Mesendoderm (in vitro differentiated cells): ENCODE data around the gene AFAP1.

Experiments used
- DNase-seq: peaks from one replicate; pipeline ENCODE4 v3.0.0; 2013
- H2AK5ac ChIP-seq: 2 replicates; pipeline ENCODE4 v1.6.1; 2013; ENCODE audit warnings: low read length, inconsistent platforms
- H2BK120ac ChIP-seq: 2 replicates; pipeline ENCODE4 v1.6.1; 2013; ENCODE audit warnings: low read depth, mild to moderate bottlenecking, low read length, moderate library complexity, mixed read lengths
- H2BK15ac ChIP-seq: replicated peaks from 2 replicates; pipeline ENCODE4 v1.6.1; 2013; ENCODE audit warnings: low read depth, mild to moderate bottlenecking, moderate library complexity
- H2BK5ac ChIP-seq: 2 replicates; pipeline ENCODE4 v1.6.1; 2013; ENCODE audit warnings: low read length, inconsistent platforms
- H3K18ac ChIP-seq: 2 replicates; pipeline ENCODE4 v1.6.1; 2013; ENCODE audit warnings: mild to moderate bottlenecking, low read length, mixed read lengths
- H3K23ac ChIP-seq: one replicate; pipeline ENCODE4 v1.6.1; 2013; ENCODE audit warnings: low read length
- H3K27ac ChIP-seq: 2 replicates; pipeline ENCODE4 v1.5.1; 2013; ENCODE audit warnings: low read depth, mild to moderate bottlenecking, inconsistent platforms, low read length, moderate library complexity
- H3K27me3 ChIP-seq: 2 replicates; pipeline ENCODE4 v1.6.1; 2013; ENCODE audit warnings: low read length, control low read depth, mild to moderate bottlenecking, inconsistent platforms; ENCODE audit not compliant: insufficient read depth, poor library complexity
- H3K36me3 ChIP-seq: 2 replicates; pipeline ENCODE4 v1.6.1; 2013; ENCODE audit warnings: low read length, inconsistent platforms; ENCODE audit not compliant: control insufficient read depth, insufficient read depth
- H3K4ac ChIP-seq: one replicate; pipeline ENCODE4 v1.6.1; 2013; ENCODE audit warnings: low read depth, mild to moderate bottlenecking, low read length, moderate library complexity
- H3K4me1 ChIP-seq: 2 replicates; pipeline ENCODE4 v1.6.1; 2013; ENCODE audit warnings: low read depth, low read length, inconsistent platforms; ENCODE audit not compliant: control insufficient read depth
- H3K4me2 ChIP-seq: 2 replicates; pipeline ENCODE4 v1.6.1; 2013; ENCODE audit warnings: low read length
- H3K4me3 ChIP-seq: 2 replicates; pipeline ENCODE4 v1.5.1; 2013; ENCODE audit warnings: mild to moderate bottlenecking, low read length
- H3K56ac ChIP-seq: one replicate; pipeline ENCODE4 v1.6.1; 2013; ENCODE audit warnings: low read length
- H3K79me1 ChIP-seq: 2 replicates; pipeline ENCODE4 v1.6.1; 2013; ENCODE audit warnings: low read length, inconsistent platforms
- H3K79me2 ChIP-seq: 2 replicates; pipeline ENCODE4 v1.6.1; 2013; ENCODE audit warnings: mild to moderate bottlenecking, low read length; ENCODE audit not compliant: control insufficient read depth, insufficient read depth
- H3K9ac ChIP-seq: 2 replicates; pipeline ENCODE4 v1.6.1; 2013; ENCODE audit warnings: low read length, inconsistent platforms
- H4K5ac ChIP-seq: one replicate; pipeline ENCODE4 v1.6.1; 2013; ENCODE audit warnings: low read length
- H4K8ac ChIP-seq: one replicate; pipeline ENCODE4 v1.6.1; 2013; ENCODE audit warnings: low read depth, mild to moderate bottlenecking, control low read depth, low read length, moderate library complexity
- WGBS: extraction: QIAGEN DNeasy Blood & Tissue Kit; methylation state at CpG from one replicate; pipeline ENCODE4 v1.1.7; 2013; ENCODE audit warnings: low lambda C conversion rate, missing lambda C conversion rate; ENCODE audit not compliant: insufficient coverage; ENCODE audit errors: extremely low coverage; 5-methylcytosine and 5-hydroxymethylcytosine counted together

The AFAP1 gene

GRCh38 chr4:7803371-7803770, 136.3 kb downstream of the AFAP1 start:
- H4K5ac ChIP-seq: no peak overlapping the region
- no CpG with 5 or more reads among the region's 7 CpGs for WGBS
- H2BK15ac ChIP-seq: no peak overlapping the region
- no peak overlapping the region for H3K23ac ChIP-seq
- no peak overlapping the region for H2BK120ac ChIP-seq
- H3K56ac ChIP-seq: no peak overlapping the region
- no peak overlapping the region for H4K8ac ChIP-seq
- H3K36me3 ChIP-seq: peaks cover 3% of the 10 kb centered on the region
- no peak overlapping the region for H3K4me3 ChIP-seq
- no peak overlapping the region for H2BK5ac ChIP-seq
- no peak overlapping the region for H3K4ac ChIP-seq
- no peaks in the 10 kb centered on the region for H3K4me1 ChIP-seq
- H3K4me2 ChIP-seq: no peak overlapping the region
- no peak overlapping the region for H3K18ac ChIP-seq
- DNase-seq: no peak
- H2AK5ac ChIP-seq: no peak overlapping the region
- H3K27ac ChIP-seq: no peak overlapping the region
- H3K79me2 ChIP-seq: no peaks in the 10 kb centered on the region
- H3K79me1 ChIP-seq: no peaks in the 10 kb centered on the region
- H3K9ac ChIP-seq: no peak overlapping the region
- no peaks in the 10 kb centered on the region for H3K27me3 ChIP-seq

- H4K5ac ChIP-seq: no peak overlapping the region
- peak; percentile 86 for DNase-seq
- H3K27me3 ChIP-seq: no peaks in the 10 kb centered on the region
- H3K27ac ChIP-seq: no peak overlapping the region
- H3K18ac ChIP-seq: no peak overlapping the region
- no peak overlapping the region for H3K4me3 ChIP-seq
- no peak overlapping the region for H3K9ac ChIP-seq
- peaks cover 8% of the 10 kb centered on the region for H3K36me3 ChIP-seq
- H4K8ac ChIP-seq: no peak overlapping the region
- WGBS: no CpG with 5 or more reads among the region's 6 CpGs
- H2AK5ac ChIP-seq: no peak overlapping the region
- H3K56ac ChIP-seq: no peak overlapping the region
- H2BK120ac ChIP-seq: no peak overlapping the region
- no peak overlapping the region for H2BK15ac ChIP-seq
- H3K79me1 ChIP-seq: no peaks in the 10 kb centered on the region
- no peaks in the 10 kb centered on the region for H3K79me2 ChIP-seq
- H3K23ac ChIP-seq: no peak overlapping the region
- no peak overlapping the region for H2BK5ac ChIP-seq
- H3K4me1 ChIP-seq: no peaks in the 10 kb centered on the region
- H3K4me2 ChIP-seq: no peak overlapping the region
- no peak overlapping the region for H3K4ac ChIP-seq
Observed at GRCh38 chr4:7802093-7802726, 137.5 kb downstream of the AFAP1 start.

GRCh38 chr4:7801641-7802040, 138.0 kb downstream of the AFAP1 start:
- no peak overlapping the region for H4K5ac ChIP-seq
- no peak overlapping the region for H2BK5ac ChIP-seq
- H3K9ac ChIP-seq: no peak overlapping the region
- no peak overlapping the region for H3K4me2 ChIP-seq
- H3K18ac ChIP-seq: no peak overlapping the region
- H3K79me2 ChIP-seq: no peaks in the 10 kb centered on the region
- no peak overlapping the region for H2BK120ac ChIP-seq
- H3K23ac ChIP-seq: no peak overlapping the region
- H3K79me1 ChIP-seq: no peaks in the 10 kb centered on the region
- no CpG with 5 or more reads among the region's 1 CpG for WGBS
- H3K4me3 ChIP-seq: no peak overlapping the region
- no peak overlapping the region for H3K56ac ChIP-seq
- no peak overlapping the region for H2BK15ac ChIP-seq
- H3K27ac ChIP-seq: no peak overlapping the region
- H3K36me3 ChIP-seq: peaks cover 8% of the 10 kb centered on the region
- no peaks in the 10 kb centered on the region for H3K27me3 ChIP-seq
- H3K4me1 ChIP-seq: no peaks in the 10 kb centered on the region
- no peak overlapping the region for H4K8ac ChIP-seq
- no peak overlapping the region for H3K4ac ChIP-seq
- no peak overlapping the region for H2AK5ac ChIP-seq
- DNase-seq: no peak

- Histone ChIP-seq H2AK5ac (no peak overlapping the region), H2BK5ac (no peak overlapping the region), H3K79me2 (no peaks in the 10 kb centered on the region)
Observed at GRCh38 chr4:7801001-7801400, 138.7 kb downstream of the AFAP1 start.

GRCh38 chr4:7800410-7800809, 139.3 kb downstream of the AFAP1 start:
- H3K36me3 ChIP-seq: peaks cover 8% of the 10 kb centered on the region

More at GRCh38 chr4:7801001-7801400, 138.7 kb downstream of the AFAP1 start:
- H2BK15ac ChIP-seq: no peak overlapping the region
- no peak overlapping the region for H3K9ac ChIP-seq
- H3K4me1 ChIP-seq: no peaks in the 10 kb centered on the region
- WGBS: no CpG with 5 or more reads among the region's 10 CpGs
- H3K4me3 ChIP-seq: no peak overlapping the region
- no peak overlapping the region for H4K8ac ChIP-seq
- no peaks in the 10 kb centered on the region for H3K79me1 ChIP-seq
- no peak overlapping the region for H3K23ac ChIP-seq
- no peak overlapping the region for H3K18ac ChIP-seq
- no peak overlapping the region for H3K4me2 ChIP-seq
- no peaks in the 10 kb centered on the region for H3K27me3 ChIP-seq
- no peak overlapping the region for H3K27ac ChIP-seq
- H2BK120ac ChIP-seq: no peak overlapping the region
- no peak overlapping the region for H3K56ac ChIP-seq
- DNase-seq: no peak
- H3K36me3 ChIP-seq: peaks cover 8% of the 10 kb centered on the region
- no peak overlapping the region for H3K4ac ChIP-seq
- no peak overlapping the region for H4K5ac ChIP-seq

GRCh38 chr4:7799736-7800135, 139.9 kb downstream of the AFAP1 start:
- H3K27me3 ChIP-seq: no peaks in the 10 kb centered on the region
- no peak overlapping the region for H3K23ac ChIP-seq
- peaks cover 8% of the 10 kb centered on the region for H3K36me3 ChIP-seq
- no peak overlapping the region for H3K56ac ChIP-seq
- no peaks in the 10 kb centered on the region for H3K79me1 ChIP-seq
- no peak for DNase-seq
- no peaks in the 10 kb centered on the region for H3K79me2 ChIP-seq
- H4K5ac ChIP-seq: no peak overlapping the region
- WGBS: no CpG with 5 or more reads among the region's 5 CpGs
- H3K4ac ChIP-seq: no peak overlapping the region
- no peak overlapping the region for H2BK120ac ChIP-seq
- H4K8ac ChIP-seq: no peak overlapping the region
- H3K9ac ChIP-seq: no peak overlapping the region
- H2BK5ac ChIP-seq: no peak overlapping the region
- no peak overlapping the region for H3K4me2 ChIP-seq
- H2BK15ac ChIP-seq: no peak overlapping the region
- no peak overlapping the region for H3K18ac ChIP-seq
- H3K27ac ChIP-seq: no peak overlapping the region
- H3K4me3 ChIP-seq: no peak overlapping the region
- H3K4me1 ChIP-seq: no peaks in the 10 kb centered on the region
- no peak overlapping the region for H2AK5ac ChIP-seq

More at GRCh38 chr4:7800410-7800809, 139.3 kb downstream of the AFAP1 start:
- no peaks in the 10 kb centered on the region for H3K79me1 ChIP-seq
- no peak overlapping the region for H3K27ac ChIP-seq
- H3K4me2 ChIP-seq: no peak overlapping the region
- H4K5ac ChIP-seq: no peak overlapping the region
- no peak overlapping the region for H3K23ac ChIP-seq
- H3K4me1 ChIP-seq: no peaks in the 10 kb centered on the region
- no peak overlapping the region for H2BK15ac ChIP-seq
- no peak overlapping the region for H3K56ac ChIP-seq
- H3K27me3 ChIP-seq: no peaks in the 10 kb centered on the region
- H4K8ac ChIP-seq: no peak overlapping the region
- no peak overlapping the region for H2AK5ac ChIP-seq
- no peak overlapping the region for H3K4ac ChIP-seq
- no peak overlapping the region for H3K9ac ChIP-seq
- no peak overlapping the region for H2BK120ac ChIP-seq
- no peaks in the 10 kb centered on the region for H3K79me2 ChIP-seq
- H3K18ac ChIP-seq: no peak overlapping the region
- H2BK5ac ChIP-seq: no peak overlapping the region
- no peak for DNase-seq
- H3K4me3 ChIP-seq: no peak overlapping the region
- WGBS: no CpG with 5 or more reads among the region's 22 CpGs
